ENCODE data around the gene PDSS2. TPM values are rescaled to one million over a fixed set of nuclear protein-coding genes. Genes with fewer than 3 reads are reported as not detected.
"Not testable (repeated sequence)": the region's sequence is repeated elsewhere in the genome, so short reads cannot be mapped to it uniquely, and the experiment has no call there.

Gene PDSS2
- total RNA-seq, 6 experiments from 2014 or later = 13.3 to 16.9 (median 14.6) TPM

DNA sequence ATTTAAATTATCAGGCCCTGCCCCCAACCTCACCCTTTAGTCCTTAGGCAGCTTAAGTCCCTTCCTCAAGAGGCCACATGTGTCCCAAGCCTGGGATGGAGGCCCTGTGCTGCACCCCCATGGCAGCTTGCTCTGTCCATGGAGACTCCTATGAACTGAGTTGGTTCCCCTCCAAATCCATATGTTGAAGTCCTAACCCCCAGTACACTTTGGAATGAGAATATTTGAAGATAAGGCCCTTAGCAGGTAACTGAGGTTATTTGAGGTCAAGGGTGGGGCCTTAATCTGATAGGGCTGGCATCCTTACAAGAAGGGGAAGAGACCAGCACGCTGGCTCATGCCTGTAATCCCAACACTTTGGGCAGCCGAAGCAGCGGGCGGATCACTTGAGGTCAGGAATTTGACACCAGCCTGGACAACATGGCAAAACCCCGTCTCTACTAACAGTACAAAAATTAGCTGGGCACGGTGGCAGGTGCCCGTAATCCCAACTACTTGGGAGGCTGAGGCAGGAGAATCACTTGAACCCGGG, 337.3 kb downstream of the PDSS2 start:
- no peak overlapping the region for H3K27ac Mint-ChIP-seq

DNA sequence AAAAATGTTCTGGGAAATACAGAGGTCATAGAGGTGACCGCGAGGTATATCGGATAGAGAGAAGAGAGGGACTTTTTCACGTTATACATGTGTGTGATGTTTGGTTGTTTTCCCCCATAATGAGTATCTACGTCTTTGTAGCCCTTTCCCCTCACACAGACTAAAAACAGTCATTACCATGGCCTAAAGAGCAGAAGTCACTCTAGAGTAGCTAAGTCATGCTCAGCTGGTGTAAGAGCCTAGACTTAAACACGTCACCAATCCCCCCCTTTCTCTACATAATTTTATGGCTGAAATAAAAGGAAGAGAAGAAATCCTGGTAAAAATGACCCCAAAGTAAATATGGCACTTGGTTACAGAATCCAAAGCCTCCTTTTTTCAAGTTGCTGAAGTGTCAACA, 338.1 kb downstream of the PDSS2 start:
- DNase-seq = no peak
- Mint-ChIP-seq H3K27me3 (ENCODE audit: insufficient read depth) (peaks cover 7% of the 10 kb centered on the region), H3K36me3 (ENCODE audit: low read depth) (no peaks in the 10 kb centered on the region), H3K4me1 (ENCODE audit: low read depth) (peaks cover 5% of the 10 kb centered on the region), H3K9me3 (no peaks in the 10 kb centered on the region), H3K27ac (no peak overlapping the region), H3K4me3 (no peak overlapping the region)
- TF ChIP-seq, protein P1, sequence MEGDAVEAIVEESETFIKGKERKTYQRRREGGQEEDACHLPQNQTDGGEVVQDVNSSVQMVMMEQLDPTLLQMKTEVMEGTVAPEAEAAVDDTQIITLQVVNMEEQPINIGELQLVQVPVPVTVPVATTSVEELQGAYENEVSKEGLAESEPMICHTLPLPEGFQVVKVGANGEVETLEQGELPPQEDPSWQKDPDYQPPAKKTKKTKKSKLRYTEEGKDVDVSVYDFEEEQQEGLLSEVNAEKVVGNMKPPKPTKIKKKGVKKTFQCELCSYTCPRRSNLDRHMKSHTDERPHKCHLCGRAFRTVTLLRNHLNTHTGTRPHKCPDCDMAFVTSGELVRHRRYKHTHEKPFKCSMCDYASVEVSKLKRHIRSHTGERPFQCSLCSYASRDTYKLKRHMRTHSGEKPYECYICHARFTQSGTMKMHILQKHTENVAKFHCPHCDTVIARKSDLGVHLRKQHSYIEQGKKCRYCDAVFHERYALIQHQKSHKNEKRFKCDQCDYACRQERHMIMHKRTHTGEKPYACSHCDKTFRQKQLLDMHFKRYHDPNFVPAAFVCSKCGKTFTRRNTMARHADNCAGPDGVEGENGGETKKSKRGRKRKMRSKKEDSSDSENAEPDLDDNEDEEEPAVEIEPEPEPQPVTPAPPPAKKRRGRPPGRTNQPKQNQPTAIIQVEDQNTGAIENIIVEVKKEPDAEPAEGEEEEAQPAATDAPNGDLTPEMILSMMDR (IDR thresholded peaks at IDR 0.05) = no peak

More for the DNA sequence above, 337.3 kb downstream of the PDSS2 start:
- Mint-ChIP-seq H3K27me3 (ENCODE audit: insufficient read depth) (peaks cover 5% of the 10 kb centered on the region), H3K9me3 (no peaks in the 10 kb centered on the region), H3K4me3 (no peak overlapping the region), H3K4me1 (ENCODE audit: low read depth) (no peaks in the 10 kb centered on the region), H3K36me3 (ENCODE audit: low read depth) (no peaks in the 10 kb centered on the region)
- DNase-seq = no peak
- TF ChIP-seq, protein P1 (IDR thresholded peaks at IDR 0.05) = no peak

DNA sequence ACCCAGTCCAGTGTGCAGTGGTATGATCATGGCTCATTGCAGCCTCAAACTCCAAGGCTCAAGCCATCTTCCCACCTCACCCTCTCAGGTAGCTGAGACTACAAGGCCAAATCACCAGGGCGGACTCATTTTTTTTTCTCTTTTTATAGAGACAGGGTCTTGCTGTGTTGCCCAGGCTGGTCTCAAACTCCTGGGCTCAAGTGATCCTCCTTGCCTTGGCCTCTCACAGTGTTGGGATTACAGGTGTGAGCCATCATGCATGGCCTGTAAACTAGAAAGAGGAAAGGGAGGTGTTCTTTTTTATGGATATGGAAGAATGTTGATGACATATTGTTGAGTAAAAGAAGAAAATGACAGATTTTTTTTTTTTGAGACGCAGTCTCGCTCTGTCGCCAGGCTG, 339.0 kb downstream of the PDSS2 start:
- Mint-ChIP-seq H3K9me3 (no peaks in the 10 kb centered on the region), H3K27me3 (ENCODE audit: insufficient read depth) (peaks cover 8% of the 10 kb centered on the region), H3K4me3 (no peak overlapping the region), H3K4me1 (ENCODE audit: low read depth) (peaks cover 10% of the 10 kb centered on the region), H3K27ac (no peak overlapping the region), H3K36me3 (ENCODE audit: low read depth) (no peaks in the 10 kb centered on the region)
- TF ChIP-seq, protein P1 (IDR thresholded peaks at IDR 0.05) = no peak
- DNase-seq = no peak

DNA sequence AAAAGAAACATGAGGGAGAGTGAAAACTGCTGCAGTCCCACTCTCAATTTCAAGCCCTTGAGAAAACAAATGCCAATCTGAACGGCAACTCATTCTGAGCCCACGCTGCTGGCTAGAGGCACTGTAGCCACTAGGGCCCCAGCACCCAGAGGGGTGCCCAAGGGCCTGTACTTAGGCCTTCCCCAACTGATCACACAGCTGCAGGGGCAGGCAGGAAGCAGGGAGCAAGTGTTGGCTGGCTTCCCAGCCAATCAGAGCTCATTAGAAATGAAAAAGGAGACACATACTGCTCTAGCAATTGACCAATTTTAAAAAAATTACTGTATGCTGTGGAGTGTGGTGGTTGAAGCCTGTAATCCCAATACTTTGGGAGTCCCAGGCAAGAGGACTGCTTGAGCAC, 340.4 kb downstream of the PDSS2 start:
- Mint-ChIP-seq H3K4me1 (ENCODE audit: low read depth) (peaks cover 10% of the 10 kb centered on the region), H3K9me3 (no peaks in the 10 kb centered on the region), H3K36me3 (ENCODE audit: low read depth) (no peaks in the 10 kb centered on the region), H3K4me3 (no peak overlapping the region), H3K27ac (no peak overlapping the region), H3K27me3 (ENCODE audit: insufficient read depth) (peaks cover 8% of the 10 kb centered on the region; the same call in 1 of the 2 replicates)
- DNase-seq = no peak
- TF ChIP-seq, protein P1 (IDR thresholded peaks at IDR 0.05) = no peak

DNA sequence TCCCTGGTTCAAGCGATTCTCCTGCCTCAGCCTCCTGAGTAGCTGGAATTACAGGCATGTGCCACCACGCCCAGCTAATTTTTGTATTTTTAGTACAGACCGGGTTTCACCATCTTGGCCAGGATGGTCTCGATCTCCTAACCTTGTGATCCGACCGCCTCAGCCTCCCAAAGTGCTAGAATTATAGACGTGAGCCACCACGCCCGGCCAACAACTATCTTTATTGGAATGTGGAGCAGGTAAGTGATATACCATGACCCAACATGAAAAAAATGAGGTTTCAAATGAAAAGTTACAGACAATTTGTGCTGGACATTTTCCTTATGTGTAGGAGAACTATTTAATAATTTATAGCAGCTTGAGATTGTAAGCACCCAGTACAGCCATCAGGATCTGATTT, 340.8 kb downstream of the PDSS2 start:
- H3K27ac Mint-ChIP-seq; H3K36me3 Mint-ChIP-seq (ENCODE audit: low read depth); H3K27me3 Mint-ChIP-seq (ENCODE audit: insufficient read depth); DNase-seq; H3K4me1 Mint-ChIP-seq (ENCODE audit: low read depth); H3K9me3 Mint-ChIP-seq; H3K4me3 Mint-ChIP-seq: not testable (repeated sequence)

DNA sequence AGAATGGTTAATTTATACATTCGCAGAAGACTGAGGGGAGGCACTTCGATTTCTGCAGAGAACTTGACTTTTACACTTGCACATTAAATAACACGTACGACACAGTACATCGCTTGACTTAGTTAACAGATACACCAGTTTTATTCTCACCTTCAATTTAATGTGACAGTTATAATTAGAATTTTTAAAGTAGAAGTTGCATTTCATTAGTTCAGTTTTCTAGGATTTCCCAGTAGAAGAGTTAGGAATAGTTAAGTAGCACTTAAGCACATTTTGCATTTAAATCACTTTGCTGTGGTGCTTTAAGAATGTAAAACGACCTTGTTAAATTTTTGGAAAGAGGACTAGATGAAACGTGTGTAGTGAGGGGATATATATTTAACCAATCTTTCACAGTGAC, 342.4 kb downstream of the PDSS2 start:
- no peaks in the 10 kb centered on the region for H3K36me3 Mint-ChIP-seq (ENCODE audit: low read depth)
- H3K9me3 Mint-ChIP-seq = no peaks in the 10 kb centered on the region
- peaks cover 5% of the 10 kb centered on the region; the same call in 1 of the 2 replicates for H3K27me3 Mint-ChIP-seq (ENCODE audit: insufficient read depth)
- H3K4me3 Mint-ChIP-seq = peak overlapping the region; percentile 86
- peaks cover 10% of the 10 kb centered on the region for H3K4me1 Mint-ChIP-seq (ENCODE audit: low read depth)
- no peak for DNase-seq
- no peak overlapping the region for H3K27ac Mint-ChIP-seq
- TF ChIP-seq, protein P1 (IDR thresholded peaks at IDR 0.05) = no peak

All from HFFc6 (cell line).